Muscle of arm (tissue), 14 donors: ENCODE data around the gene GAS7. TPM values are rescaled to one million over a fixed set of nuclear protein-coding genes. Genes with fewer than 3 reads are reported as not detected.

Source experiments
- DNase-seq: peaks from one replicate; pipeline ENCODE4 v3.0.0-alpha.2; 2013
- long read RNA-seq, 11 donors: transcript quantifications; one replicate each; lab custom pipeline, GENCODE V29; 2026
- polyA plus RNA-seq, 12 donors: library from polyadenylated mRNA; unstranded; fragments of 120-200 nt; gene quantifications; one replicate each; pipeline ENCODE4 v1.2.1, GENCODE V29; 2013; ENCODE audit not compliant: insufficient read length in 12 of 12

GAS7 gene
- 10 to 100 TPM in 11 of 12 donors, not detected in 1; 49.1 to 97.0 (median 61.1) TPM for polyA plus RNA-seq
- long read RNA-seq, donor 1, partial matches to known transcripts = 0 of 5 reads
- long read RNA-seq, donor 1, other reads (novel, unspliced or antisense) = 0 of 5 reads
- long read RNA-seq, donor 2, full-length matches to known transcripts = 9 of 9 reads
- long read RNA-seq, donor 2, partial matches to known transcripts = 0 of 9 reads
- long read RNA-seq, donor 2, other reads (novel, unspliced or antisense) = 0 of 9 reads
- long read RNA-seq, donor 3, full-length matches to known transcripts = 2 of 2 reads
- long read RNA-seq, donor 3, partial matches to known transcripts = 0 of 2 reads
- long read RNA-seq, donor 3, other reads (novel, unspliced or antisense) = 0 of 2 reads
- long read RNA-seq, donor 4, full-length matches to known transcripts = 5 of 5 reads
- long read RNA-seq, donor 4, partial matches to known transcripts = 0 of 5 reads
- long read RNA-seq, donor 4, other reads (novel, unspliced or antisense) = 0 of 5 reads
- long read RNA-seq, donor 5, full-length matches to known transcripts = 6 of 6 reads
- long read RNA-seq, donor 5, partial matches to known transcripts = 0 of 6 reads
- long read RNA-seq, donor 5, other reads (novel, unspliced or antisense) = 0 of 6 reads
- long read RNA-seq, donor 6, full-length matches to known transcripts = 2 of 2 reads
- long read RNA-seq, donor 6, partial matches to known transcripts = 0 of 2 reads
- long read RNA-seq, donor 6, other reads (novel, unspliced or antisense) = 0 of 2 reads
- long read RNA-seq, donor 7, full-length matches to known transcripts = 5 of 5 reads
- long read RNA-seq, donor 7, partial matches to known transcripts = 0 of 5 reads
- long read RNA-seq, donor 7, other reads (novel, unspliced or antisense) = 0 of 5 reads
- long read RNA-seq, donor 8, full-length matches to known transcripts = 11 of 11 reads
- long read RNA-seq, donor 8, partial matches to known transcripts = 0 of 11 reads
- long read RNA-seq, donor 8, other reads (novel, unspliced or antisense) = 0 of 11 reads
- long read RNA-seq, donor 9, full-length matches to known transcripts = 1 of 7 reads
- long read RNA-seq, donor 9, partial matches to known transcripts = 6 of 7 reads
- long read RNA-seq, donor 9, other reads (novel, unspliced or antisense) = 0 of 7 reads
- long read RNA-seq, donor 10, full-length matches to known transcripts = 11 of 11 reads
- long read RNA-seq, donor 10, partial matches to known transcripts = 0 of 11 reads
- long read RNA-seq, donor 10, other reads (novel, unspliced or antisense) = 0 of 11 reads
- long read RNA-seq, donor 11, full-length matches to known transcripts = 8 of 19 reads
- long read RNA-seq, donor 11, partial matches to known transcripts = 5 of 19 reads
- long read RNA-seq, donor 11, other reads (novel, unspliced or antisense) = 6 of 19 reads

- DNase-seq = peak; percentile 73
These were observed at the start of gene GAS7 for GRCh38 chr17:10198509-10199249. Gene GAS7 (minus strand): TSS chr17:10198606.

- DNase-seq = no peak
These were observed 49.4 kb upstream of the GAS7 start for GRCh38 chr17:10247810-10248209.

- peak; percentile 83 for DNase-seq
These were observed 45.8 kb upstream of the GAS7 start for GRCh38 chr17:10243883-10244844.

GRCh38 chr17:10241781-10242180, 43.4 kb upstream of the GAS7 start:
- DNase-seq = no peak

GRCh38 chr17:10238661-10239060, 40.3 kb upstream of the GAS7 start:
- no peak for DNase-seq

GRCh38 chr17:10234033-10234432, 35.6 kb upstream of the GAS7 start:
- no peak for DNase-seq

- DNase-seq = no peak
These were observed 34.8 kb upstream of the GAS7 start for GRCh38 chr17:10233161-10233560.

GRCh38 chr17:10229181-10229580, 30.8 kb upstream of the GAS7 start:
- no peak for DNase-seq

- no peak for DNase-seq
These were observed 28.7 kb upstream of the GAS7 start for GRCh38 chr17:10226930-10227695.

- DNase-seq = no peak
These were observed 26.3 kb upstream of the GAS7 start for GRCh38 chr17:10224582-10225195.

GRCh38 chr17:10219193-10219592, 20.8 kb upstream of the GAS7 start:
- no peak for DNase-seq

- no peak for DNase-seq
These were observed 19.5 kb upstream of the GAS7 start for GRCh38 chr17:10217916-10218315.

GRCh38 chr17:10216213-10216938, 18.0 kb upstream of the GAS7 start:
- DNase-seq = no peak

- DNase-seq = no peak
These were observed 16.9 kb upstream of the GAS7 start for GRCh38 chr17:10215286-10215685.

- DNase-seq = no peak
These were observed 13.3 kb upstream of the GAS7 start for GRCh38 chr17:10211666-10212065.

- peak; percentile 68 for DNase-seq
These were observed 11.8 kb upstream of the GAS7 start for GRCh38 chr17:10210151-10210574.

- DNase-seq = peak; percentile 21
These were observed 10.3 kb upstream of the GAS7 start for GRCh38 chr17:10208604-10209193.
